Breast epithelium (tissue), 4 donors: ENCODE data around the gene CLSTN1. TPM values are rescaled to one million over a fixed set of nuclear protein-coding genes. Genes with fewer than 3 reads are reported as not detected.

Source experiments
- DNase-seq, 2 donors: peaks; one replicate each; pipeline ENCODE4 v3.0.0-alpha.2; 2019; ENCODE audit warnings: low spot score in 2 of 2
- H3K27ac ChIP-seq, 2 donors: fragments of 200-600 bp; sonication (generic) in 1 of 2; one replicate each; pipeline ENCODE4 v1.5.1; 2016 to 2019; ENCODE audit warnings: mild to moderate bottlenecking in 1 of 2
- H3K27me3 ChIP-seq, 2 donors: fragments of 200-600 bp; sonication (generic) in 1 of 2; one replicate each; pipeline versions ENCODE4 v1.5.1 to v1.6.0; 2017 to 2019; ENCODE audit warnings: control low read depth in 1 of 2, mild to moderate bottlenecking in 1 of 2
- H3K36me3 ChIP-seq: fragments of 200-600 bp; one replicate; pipeline ENCODE4 v1.5.1; 2019
- H3K4me1 ChIP-seq, 2 donors: fragments of 200-600 bp; sonication (generic); one replicate each; pipeline ENCODE4 v1.5.1; 2016 to 2019; ENCODE audit warnings: control low read depth in 1 of 2
- H3K4me3 ChIP-seq, 3 donors: fragments of 200-600 bp; sonication (generic); 1 replicate in 2 of 3; 2 replicates in 1 of 3; pipeline ENCODE4 v1.5.1; 2016 to 2019; ENCODE audit warnings: mild to moderate bottlenecking in 3 of 3, moderate library complexity in 2 of 3
- H3K9me3 ChIP-seq, 2 donors: fragments of 200-600 bp; sonication (generic) in 1 of 2; one replicate each; pipeline ENCODE4 v1.5.1; 2016 to 2019; ENCODE audit warnings: control low read depth in 1 of 2
- POLR2A ChIP-seq: fragments of 450-650 bp; IDR thresholded peaks from one replicate; pipeline ENCODE4 v1.6.1; 2016; ENCODE audit warnings: antibody characterized with exemption, mild to moderate bottlenecking, moderate library complexity
- POLR2AphosphoS5 ChIP-seq, 3 donors: sonication (generic); formaldehyde crosslinking; IDR thresholded peaks; one replicate each; pipeline ENCODE4 v1.6.1; 2017; ENCODE audit warnings: antibody characterized with exemption in 3 of 3
- intact Hi-C: fragments of 100-400 bp; cut with DNase I; formaldehyde crosslinking; loops from one replicate; pipeline ENCODE4 v1.15.1; 2023; ENCODE audit warnings: low total_unique reads
- total RNA-seq, 3 donors: library from RNA; depleted of rRNA; stranded (reverse); fragments of >200 nt; gene quantifications; one replicate each; pipeline ENCODE4 v1.1.0, GENCODE V29; 2016
- TF ChIP-seq, protein P1 (sequence below), 3 donors: fragments of 450-650 bp; IDR thresholded peaks; one replicate each; pipeline ENCODE4 v1.5.1; 2016 to 2017; ENCODE audit warnings: antibody characterized with exemption in 3 of 3, mild to moderate bottlenecking in 3 of 3, moderate library complexity in 3 of 3

CLSTN1 gene
- total RNA-seq, 3 donors from 2014 or later = 25.4 to 47.5 (median 42.3) TPM

DNA sequence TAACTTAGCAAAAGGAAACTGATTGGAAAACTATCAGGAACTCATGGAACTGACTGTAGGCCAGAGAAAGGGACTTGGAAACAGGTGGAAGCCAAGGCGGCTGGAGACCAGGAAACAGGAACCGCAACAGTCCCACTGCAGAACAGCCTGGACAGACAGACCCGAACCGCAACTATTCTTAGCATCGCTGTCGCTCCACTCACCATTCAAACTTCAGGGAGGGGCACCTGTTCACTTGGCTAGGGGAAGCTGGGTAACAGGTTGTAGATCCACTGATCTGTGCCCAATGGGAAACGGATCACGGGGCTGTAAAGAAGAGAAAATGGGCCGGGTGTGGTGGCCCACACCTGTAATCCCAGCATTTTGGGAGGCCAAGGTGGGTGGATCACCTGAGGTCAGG lies 61.9 kb downstream of the CLSTN1 start:
- Histone ChIP-seq H3K27ac (no peak overlapping the region), H3K27me3 (no peaks in the 10 kb centered on the region), H3K36me3 (no peaks in the 10 kb centered on the region), H3K9me3 (no peaks in the 10 kb centered on the region), H3K4me1 (no peaks in the 10 kb centered on the region), H3K4me3 (no peak overlapping the region)
- DNase-seq = no peak
- TF ChIP-seq POLR2A (no peak), POLR2AphosphoS5 (IDR thresholded peaks at IDR 0.05) (no peak)
- TF ChIP-seq, protein P1, sequence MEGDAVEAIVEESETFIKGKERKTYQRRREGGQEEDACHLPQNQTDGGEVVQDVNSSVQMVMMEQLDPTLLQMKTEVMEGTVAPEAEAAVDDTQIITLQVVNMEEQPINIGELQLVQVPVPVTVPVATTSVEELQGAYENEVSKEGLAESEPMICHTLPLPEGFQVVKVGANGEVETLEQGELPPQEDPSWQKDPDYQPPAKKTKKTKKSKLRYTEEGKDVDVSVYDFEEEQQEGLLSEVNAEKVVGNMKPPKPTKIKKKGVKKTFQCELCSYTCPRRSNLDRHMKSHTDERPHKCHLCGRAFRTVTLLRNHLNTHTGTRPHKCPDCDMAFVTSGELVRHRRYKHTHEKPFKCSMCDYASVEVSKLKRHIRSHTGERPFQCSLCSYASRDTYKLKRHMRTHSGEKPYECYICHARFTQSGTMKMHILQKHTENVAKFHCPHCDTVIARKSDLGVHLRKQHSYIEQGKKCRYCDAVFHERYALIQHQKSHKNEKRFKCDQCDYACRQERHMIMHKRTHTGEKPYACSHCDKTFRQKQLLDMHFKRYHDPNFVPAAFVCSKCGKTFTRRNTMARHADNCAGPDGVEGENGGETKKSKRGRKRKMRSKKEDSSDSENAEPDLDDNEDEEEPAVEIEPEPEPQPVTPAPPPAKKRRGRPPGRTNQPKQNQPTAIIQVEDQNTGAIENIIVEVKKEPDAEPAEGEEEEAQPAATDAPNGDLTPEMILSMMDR (IDR thresholded peaks at IDR 0.05) = no peak
- intact Hi-C loops = no loop called here

DNA sequence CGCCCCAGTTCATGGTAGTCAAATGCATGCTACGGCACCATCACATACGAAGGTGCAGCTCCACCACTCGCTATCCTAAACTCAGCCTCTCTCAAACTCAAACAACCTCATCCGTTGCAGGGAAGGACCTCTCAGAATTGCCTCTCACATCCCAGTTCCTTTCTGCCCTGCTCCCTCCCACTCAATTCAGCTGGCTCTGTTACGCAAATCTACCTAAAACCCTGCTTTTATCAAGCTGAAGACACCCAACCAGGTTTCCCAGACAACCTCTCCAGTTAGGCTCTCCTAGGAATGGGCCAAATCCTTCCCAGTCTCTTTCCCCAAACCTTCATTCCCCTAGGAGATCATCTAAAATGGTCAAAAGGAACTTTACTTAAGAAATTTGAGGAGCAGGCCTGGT lies 62.9 kb downstream of the CLSTN1 start:
- H3K9me3 ChIP-seq = no peaks in the 10 kb centered on the region
- DNase-seq = no peak
- H3K4me3 ChIP-seq = no peak overlapping the region
- TF ChIP-seq, protein P1 (IDR thresholded peaks at IDR 0.05) = no peak
- TF ChIP-seq POLR2A (no peak), POLR2AphosphoS5 (IDR thresholded peaks at IDR 0.05) (no peak)
- no peaks in the 10 kb centered on the region for H3K36me3 ChIP-seq
- no peaks in the 10 kb centered on the region for H3K27me3 ChIP-seq
- H3K4me1 ChIP-seq = no peaks in the 10 kb centered on the region
- intact Hi-C loops = no loop called here
- no peak overlapping the region for H3K27ac ChIP-seq

DNA sequence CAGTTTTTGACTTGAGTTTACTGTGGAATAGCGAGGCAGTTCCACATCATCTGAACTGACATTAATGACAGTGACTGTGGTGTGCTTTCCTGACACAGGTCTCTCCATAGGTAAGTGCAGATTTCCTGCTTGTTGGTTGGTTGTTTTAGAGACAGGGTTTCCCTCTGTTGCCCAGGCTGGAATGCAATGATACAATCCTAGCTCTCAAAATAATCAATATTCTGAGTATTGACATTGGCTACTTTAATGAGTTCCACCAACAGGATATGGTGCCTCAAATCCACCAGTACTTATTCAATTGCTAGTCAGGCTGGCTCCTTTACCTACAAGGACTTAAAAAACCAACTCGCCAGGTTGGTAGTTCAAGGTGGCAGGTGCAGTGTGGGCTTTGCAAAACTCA lies 63.8 kb downstream of the CLSTN1 start:
- no peak for DNase-seq
- Histone ChIP-seq H3K27me3 (no peaks in the 10 kb centered on the region), H3K27ac (no peak overlapping the region), H3K4me1 (no peaks in the 10 kb centered on the region), H3K36me3 (no peaks in the 10 kb centered on the region), H3K9me3 (no peaks in the 10 kb centered on the region), H3K4me3 (no peak overlapping the region)
- no peak for TF ChIP-seq POLR2AphosphoS5 (IDR thresholded peaks at IDR 0.05)
- TF ChIP-seq, protein P1 (IDR thresholded peaks at IDR 0.05) = no peak
- intact Hi-C loops = no loop called here

DNA sequence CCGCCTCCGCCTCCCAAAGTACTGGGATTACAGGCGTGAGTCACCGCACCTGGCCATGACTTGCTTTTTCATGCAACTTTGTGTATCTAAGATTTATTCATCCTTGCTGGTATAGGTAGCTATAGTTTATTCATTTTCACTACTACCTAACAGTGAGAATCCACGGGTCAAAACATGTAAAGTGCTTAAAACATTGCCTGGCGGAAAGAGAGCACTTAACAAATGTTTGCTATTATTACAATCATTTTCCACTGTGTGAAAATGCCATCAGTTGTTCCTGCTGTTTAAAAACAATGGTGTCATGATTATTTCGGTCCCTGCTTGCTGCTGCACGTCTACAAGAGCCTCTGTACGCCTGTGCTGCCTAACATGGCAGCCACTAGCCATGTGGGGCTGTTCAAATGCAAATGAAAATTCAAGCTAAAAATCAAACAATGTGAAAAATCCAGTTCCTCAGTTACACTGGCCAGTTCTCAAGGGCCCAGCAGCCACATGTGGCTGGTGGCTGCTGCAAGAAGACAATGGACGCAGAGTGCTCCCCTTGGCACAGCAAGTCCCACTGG lies 65.1 kb downstream of the CLSTN1 start:
- Histone ChIP-seq H3K27ac (no peak overlapping the region), H3K4me1 (no peaks in the 10 kb centered on the region), H3K36me3 (no peaks in the 10 kb centered on the region), H3K27me3 (no peaks in the 10 kb centered on the region), H3K4me3 (no peak overlapping the region), H3K9me3 (no peaks in the 10 kb centered on the region)
- TF ChIP-seq, protein P1 (IDR thresholded peaks at IDR 0.05) = no peak
- TF ChIP-seq POLR2AphosphoS5 (IDR thresholded peaks at IDR 0.05) = no peak
- no peak for TF ChIP-seq POLR2A
- intact Hi-C loops = no loop called here
- no peak for DNase-seq

DNA sequence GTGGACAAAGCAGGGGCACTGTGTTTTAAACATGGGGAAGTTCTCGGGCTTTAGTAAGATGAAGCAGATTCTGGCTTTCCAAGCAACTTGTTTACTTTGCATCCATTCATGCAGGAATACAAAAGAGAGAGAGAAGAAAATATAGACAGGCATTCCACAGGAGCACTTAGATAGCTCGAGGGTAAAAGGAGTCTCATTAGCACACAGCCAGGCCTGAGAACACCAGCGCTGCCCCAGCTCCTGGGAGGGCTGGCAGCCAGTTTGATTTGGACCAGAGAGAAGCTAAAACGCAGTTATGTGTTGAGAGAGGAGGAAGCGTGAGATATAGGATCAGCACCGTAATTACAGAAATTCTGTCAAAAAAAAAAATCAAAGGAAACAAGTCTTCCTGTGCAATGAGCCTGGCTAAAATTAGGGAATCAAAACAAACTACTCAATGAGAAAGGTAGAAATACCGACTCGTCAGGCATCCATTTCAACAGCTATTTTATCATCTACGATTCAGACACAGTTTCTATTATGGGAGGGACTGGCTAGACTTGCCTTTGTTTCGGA lies 68.2 kb downstream of the CLSTN1 start:
- Histone ChIP-seq H3K9me3 (no peaks in the 10 kb centered on the region), H3K27ac (no peak overlapping the region), H3K4me1 (no peaks in the 10 kb centered on the region), H3K36me3 (no peaks in the 10 kb centered on the region), H3K4me3 (no peak overlapping the region), H3K27me3 (no peaks in the 10 kb centered on the region)
- intact Hi-C loops = no loop called here
- TF ChIP-seq, protein P1 (IDR thresholded peaks at IDR 0.05) = no peak
- TF ChIP-seq POLR2A (no peak), POLR2AphosphoS5 (IDR thresholded peaks at IDR 0.05) (no peak)
- no peak for DNase-seq
